Testis (tissue), 3 donors: ENCODE results near the gene APOA5. TPM values are rescaled to one million over a fixed set of nuclear protein-coding genes. Genes with fewer than 3 reads are reported as not detected.

Source experiments
- DNase-seq: peaks from one replicate; pipeline ENCODE4 v3.0.0-alpha.2; 2019
- H3K27ac ChIP-seq, 2 donors: fragments of 200-600 bp; sonication (generic); one replicate each; pipeline ENCODE4 v1.5.1; 2019
- H3K27me3 ChIP-seq: fragments of 200-600 bp; sonication (generic); one replicate; pipeline ENCODE4 v1.5.1; 2019
- H3K36me3 ChIP-seq: fragments of 200-600 bp; sonication (generic); one replicate; pipeline ENCODE4 v1.5.1; 2017; ENCODE audit warnings: low read depth; ENCODE audit errors: missing control alignments
- H3K4me1 ChIP-seq: fragments of 200-600 bp; sonication (generic); one replicate; pipeline ENCODE4 v1.5.1; 2019
- H3K4me3 ChIP-seq, 2 donors: fragments of 200-600 bp; sonication (generic); one replicate each; pipeline ENCODE4 v1.5.1; 2017 to 2019
- H3K9me3 ChIP-seq: fragments of 200-600 bp; sonication (generic); one replicate; pipeline ENCODE4 v1.5.1; 2017
- POLR2A ChIP-seq: fragments of 450-650 bp; IDR thresholded peaks from one replicate; pipeline ENCODE4 v1.6.1; 2017; ENCODE audit warnings: antibody characterized with exemption, mild to moderate bottlenecking, moderate library complexity
- WGBS, 2 donors: methylation state at CpG; one replicate each; pipeline ENCODE4 v1.1.5; 2018; 5-methylcytosine and 5-hydroxymethylcytosine counted together
- intact Hi-C: fragments of 100-400 bp; cut with DNase I; formaldehyde crosslinking; loops from one replicate; pipeline ENCODE4 v1.15.1; 2023; ENCODE audit warnings: low total_unique reads
- polyA plus RNA-seq: library from polyadenylated mRNA; stranded (reverse); fragments of 350-450 nt; fragmentation: Illumina TruSeq; extraction: RNeasy Lipid Tissue Mini Kit (QIAGEN cat#74804); gene quantifications from one replicate; pipeline ENCODE4 v1.2.3, GENCODE V29; 2014; ENCODE audit warnings: low read depth, low replicate concordance; ENCODE audit not compliant: insufficient read depth
- total RNA-seq, 2 donors: library from RNA; depleted of rRNA; stranded (reverse); fragments of >200 nt; gene quantifications; one replicate each; pipeline ENCODE4 v1.2.3, GENCODE V29; 2016
- TF ChIP-seq, protein P1 (sequence below), 3 experiments: fragments of 450-650 bp in 2 of 3; fragments of 200-600 bp in 1 of 3; sonication (generic) in 1 of 3; IDR thresholded peaks; one replicate each; pipeline ENCODE4 v1.5.1; 2016 to 2019; ENCODE audit warnings: antibody characterized with exemption in 3 of 3, mild to moderate bottlenecking in 2 of 3, moderate library complexity in 1 of 3

APOA5 gene
- total and polyA plus RNA-seq, 3 donors from 2014 or later: 0.24 TPM; not detected in 2

DNA sequence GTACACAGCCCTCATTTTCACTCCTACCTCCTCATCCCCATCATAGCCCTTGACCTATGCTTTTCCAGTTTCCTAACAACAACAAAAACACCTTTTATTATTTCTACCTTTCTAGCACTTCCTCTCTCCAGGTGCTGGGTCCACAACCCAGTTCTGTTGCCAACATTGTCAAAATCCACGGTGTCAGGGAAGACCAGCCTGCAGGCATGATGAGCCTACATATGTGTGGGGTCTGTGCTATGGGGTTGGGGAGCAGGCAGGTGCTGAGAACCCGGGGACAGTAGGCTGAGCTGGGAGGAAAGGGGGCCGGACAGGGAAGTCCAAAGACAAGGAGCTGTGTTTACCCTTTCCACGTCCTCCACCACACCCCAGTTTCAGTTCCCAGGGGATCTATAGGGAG lies 3.1 kb downstream of the APOA5 start:
- Histone ChIP-seq H3K27ac (peak overlapping the region in 1 of 2 donors; percentile 84), H3K36me3 (no peaks in the 10 kb centered on the region), H3K4me3 (peak overlapping the region; percentile 98 to 99), H3K4me1 (peaks cover 11% of the 10 kb centered on the region), H3K9me3 (no peaks in the 10 kb centered on the region), H3K27me3 (no peaks in the 10 kb centered on the region)
- 54 to 61% methylated on average over 4 of the region's 4 CpGs for WGBS, 2 donors
- no peak for TF ChIP-seq POLR2A
- TF ChIP-seq, protein P1, sequence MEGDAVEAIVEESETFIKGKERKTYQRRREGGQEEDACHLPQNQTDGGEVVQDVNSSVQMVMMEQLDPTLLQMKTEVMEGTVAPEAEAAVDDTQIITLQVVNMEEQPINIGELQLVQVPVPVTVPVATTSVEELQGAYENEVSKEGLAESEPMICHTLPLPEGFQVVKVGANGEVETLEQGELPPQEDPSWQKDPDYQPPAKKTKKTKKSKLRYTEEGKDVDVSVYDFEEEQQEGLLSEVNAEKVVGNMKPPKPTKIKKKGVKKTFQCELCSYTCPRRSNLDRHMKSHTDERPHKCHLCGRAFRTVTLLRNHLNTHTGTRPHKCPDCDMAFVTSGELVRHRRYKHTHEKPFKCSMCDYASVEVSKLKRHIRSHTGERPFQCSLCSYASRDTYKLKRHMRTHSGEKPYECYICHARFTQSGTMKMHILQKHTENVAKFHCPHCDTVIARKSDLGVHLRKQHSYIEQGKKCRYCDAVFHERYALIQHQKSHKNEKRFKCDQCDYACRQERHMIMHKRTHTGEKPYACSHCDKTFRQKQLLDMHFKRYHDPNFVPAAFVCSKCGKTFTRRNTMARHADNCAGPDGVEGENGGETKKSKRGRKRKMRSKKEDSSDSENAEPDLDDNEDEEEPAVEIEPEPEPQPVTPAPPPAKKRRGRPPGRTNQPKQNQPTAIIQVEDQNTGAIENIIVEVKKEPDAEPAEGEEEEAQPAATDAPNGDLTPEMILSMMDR (IDR thresholded peaks at IDR 0.05): no peak
- intact Hi-C loops: no loop called here
- no peak for DNase-seq

DNA sequence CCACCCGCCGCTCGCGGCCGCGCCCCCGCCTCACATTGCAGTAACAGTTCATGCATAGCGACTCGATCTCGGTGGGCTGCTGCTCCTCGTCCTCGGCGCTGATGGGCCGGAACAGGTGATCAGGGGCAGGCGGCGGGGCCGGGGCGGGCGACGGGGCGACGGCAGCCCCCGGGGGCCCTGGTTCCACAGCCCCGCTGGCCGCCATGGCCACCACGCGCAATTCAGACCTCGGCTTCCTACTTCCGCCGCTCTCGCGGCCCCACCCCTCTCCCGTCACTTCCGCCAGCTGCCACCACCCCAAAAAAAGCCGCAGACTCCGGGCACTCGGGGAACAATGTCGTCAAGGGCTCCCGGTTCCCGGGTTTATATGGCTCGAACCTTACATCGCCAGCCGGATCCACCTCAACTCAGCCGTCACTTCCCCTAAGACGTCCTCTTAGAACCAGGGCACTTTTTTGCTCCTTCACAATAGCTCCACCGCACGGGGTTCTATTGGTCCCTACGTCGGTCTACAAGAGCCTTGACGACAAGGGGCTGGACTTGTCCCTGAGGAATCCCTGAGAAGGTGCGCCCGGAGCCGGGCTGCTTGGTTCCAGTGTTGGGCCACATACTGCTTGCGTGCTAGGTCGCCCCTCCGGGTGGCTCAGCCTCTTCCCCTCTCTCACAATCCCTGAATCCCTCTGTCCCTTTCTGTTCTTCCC lies 3.7 kb downstream of the APOA5 start, which contains the start of gene ZPR1:
Gene ZPR1, minus strand, starts transcription at position 238 of the 701 bp plus-strand sequence. Its CDS starts 33 bp downstream, at position 205.
- intact Hi-C loops: no loop called here
- Histone ChIP-seq H3K4me1 (peaks cover 11% of the 10 kb centered on the region), H3K9me3 (no peaks in the 10 kb centered on the region), H3K4me3 (peak within 1 kb of the TSS; percentile 98 to 99), H3K36me3 (no peaks in the 10 kb centered on the region), H3K27me3 (no peaks in the 10 kb centered on the region), H3K27ac (peak within 1 kb of the TSS; percentile 61 to 84)
- 2 to 3% methylated on average over 17 to 54 of the region's 56 CpGs for WGBS, 2 donors
- no peak for TF ChIP-seq POLR2A
- TF ChIP-seq, protein P1 (IDR thresholded peaks at IDR 0.05): peak in 2 of 3 experiments; percentile 7 to 27
- DNase-seq: peak; percentile 89

DNA sequence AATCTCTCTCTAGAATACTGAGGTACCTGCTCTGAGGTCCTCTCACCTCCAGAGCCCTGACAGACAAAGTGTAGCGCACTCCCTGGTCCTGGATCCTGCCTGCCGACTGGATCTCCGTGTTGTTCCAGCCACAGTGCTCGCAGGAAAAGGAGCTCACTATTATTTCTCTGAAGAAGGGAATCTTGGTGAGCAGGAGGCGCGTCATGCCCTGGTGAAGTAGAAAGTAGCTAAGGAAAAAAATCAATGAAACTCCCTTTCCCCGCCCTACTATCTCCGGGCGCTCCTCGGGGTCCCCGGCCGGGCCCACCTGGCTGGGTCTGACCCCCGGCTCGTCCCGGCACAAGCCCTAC lies 4.3 kb downstream of the APOA5 start:
- TF ChIP-seq, protein P1 (IDR thresholded peaks at IDR 0.05): no peak
- no peak for TF ChIP-seq POLR2A
- peak overlapping the region; percentile 98 to 99 for H3K4me3 ChIP-seq
- DNase-seq: peak; percentile 20
- H3K9me3 ChIP-seq: no peaks in the 10 kb centered on the region
- H3K36me3 ChIP-seq: no peaks in the 10 kb centered on the region
- peak overlapping the region; percentile 61 to 84 for H3K27ac ChIP-seq
- no peaks in the 10 kb centered on the region for H3K27me3 ChIP-seq
- intact Hi-C loops: no loop called here
- 0% methylated on average over 15 of the region's 15 CpGs for WGBS, 2 donors
- peaks cover 11% of the 10 kb centered on the region for H3K4me1 ChIP-seq

DNA sequence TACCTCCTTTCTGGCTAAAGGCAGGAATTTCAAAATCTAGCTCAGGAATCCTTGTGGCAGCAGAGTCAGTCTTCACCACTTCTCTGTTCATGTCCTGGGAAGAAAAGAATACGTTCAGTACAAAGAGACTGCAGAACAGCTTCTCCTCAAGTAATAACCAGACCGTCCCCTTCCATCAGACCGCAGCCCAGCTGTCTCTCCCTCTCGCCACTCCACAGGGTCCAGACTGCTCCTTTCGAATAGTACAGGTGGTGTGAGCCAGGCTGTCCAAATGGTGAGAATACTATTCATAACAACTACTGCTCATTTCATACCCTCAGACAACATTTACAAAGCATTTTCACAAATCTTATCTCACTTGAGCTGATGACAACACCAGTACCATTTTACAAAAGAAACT lies 4.7 kb downstream of the APOA5 start:
- peaks cover 11% of the 10 kb centered on the region for H3K4me1 ChIP-seq
- no peaks in the 10 kb centered on the region for H3K9me3 ChIP-seq
- TF ChIP-seq, protein P1 (IDR thresholded peaks at IDR 0.05): no peak
- no peak for TF ChIP-seq POLR2A
- 48 to 58% methylated on average over 5 of the region's 5 CpGs for WGBS, 2 donors
- intact Hi-C loops: no loop called here
- no peak overlapping the region for H3K27ac ChIP-seq
- no peak for DNase-seq
- H3K27me3 ChIP-seq: no peaks in the 10 kb centered on the region
- H3K4me3 ChIP-seq: peak overlapping the region; percentile 98 to 99
- H3K36me3 ChIP-seq: no peaks in the 10 kb centered on the region

DNA sequence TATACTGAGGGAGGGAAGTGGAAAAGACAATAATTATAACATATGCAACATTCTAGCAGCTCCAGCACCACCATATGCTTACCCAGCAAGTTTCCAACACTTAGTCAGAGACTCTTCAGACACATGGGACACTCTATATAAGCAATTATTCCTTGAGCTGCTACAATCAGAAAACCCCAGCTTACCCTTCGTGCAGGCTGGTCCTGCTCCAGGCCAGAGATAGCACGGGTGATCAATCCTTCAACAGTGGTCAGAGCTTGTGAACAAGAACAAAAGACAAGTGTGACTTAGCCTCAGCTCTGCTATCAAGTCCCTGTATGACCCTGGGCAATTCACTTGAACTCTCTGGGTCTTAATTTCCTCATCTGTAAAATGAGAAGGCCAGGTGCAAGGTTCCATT lies 5.4 kb downstream of the APOA5 start:
- peaks cover 8% of the 10 kb centered on the region for H3K4me1 ChIP-seq
- no peak for DNase-seq
- H3K27ac ChIP-seq: no peak overlapping the region
- TF ChIP-seq, protein P1 (IDR thresholded peaks at IDR 0.05): no peak
- no peak for TF ChIP-seq POLR2A
- 77 to 86% methylated on average over 2 of the region's 2 CpGs for WGBS, 2 donors
- no peaks in the 10 kb centered on the region for H3K27me3 ChIP-seq
- no peaks in the 10 kb centered on the region for H3K9me3 ChIP-seq
- intact Hi-C loops: no loop called here
- no peaks in the 10 kb centered on the region for H3K36me3 ChIP-seq
- no peak overlapping the region for H3K4me3 ChIP-seq
